ENCODE results near the gene BSCL2.
A peak's percentile ranks its signal among the peaks of the same experiment; 100 is the strongest.

The BSCL2 gene

DNA sequence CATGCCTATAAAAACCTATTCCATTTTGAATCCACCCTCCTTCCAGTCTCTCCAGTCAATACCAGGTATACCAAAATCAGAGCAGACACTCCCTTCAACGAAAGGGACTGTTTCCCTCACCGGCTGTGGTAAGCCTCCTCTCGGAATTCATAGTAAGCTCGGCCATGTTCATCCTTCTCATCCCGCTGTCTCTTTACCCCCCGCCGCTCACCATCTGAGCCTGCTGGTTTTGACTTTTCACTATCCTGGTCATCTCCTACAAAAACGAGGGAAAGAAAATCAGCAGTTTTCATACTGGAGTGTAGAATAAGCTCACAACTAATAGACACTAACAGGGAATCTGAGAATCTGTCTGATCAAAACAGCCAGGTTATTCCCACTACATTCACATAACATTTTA lies 16.9 kb upstream of the BSCL2 start:
- H3K27ac ChIP-seq (ENCODE audit: low read length), result no peak overlapping the region
- H3K79me2 ChIP-seq (ENCODE audit: low read length), result peaks cover 85% of the 10 kb centered on the region

GRCh38 chr11:62721994-62722393 lies 14.8 kb upstream of the BSCL2 start:
- no peaks in the 10 kb centered on the region for H3K9me3 ChIP-seq (replicated peaks; ENCODE audit: insufficient read depth, low read length)
- H3K4me2 ChIP-seq (ENCODE audit: low read depth, low read length), result no peak overlapping the region
- TF ChIP-seq EZH2phosphoT487 (IDR thresholded peaks at IDR 0.05; ENCODE audit: low read length) (no peak), CTCF (IDR thresholded peaks at IDR 0.05; ENCODE audit: low read length) (peak; percentile 18; the same call in 1 of the 2 replicates), EZH2 (optimal IDR thresholded peaks at IDR 0.05; ENCODE audit: low read depth, low read length) (no peak)
- peaks cover 10% of the 10 kb centered on the region; the same call in 1 of the 2 replicates for H4K20me1 ChIP-seq (ENCODE audit: insufficient read depth, low read length)
- H3K9me2 ChIP-seq (replicated peaks; ENCODE audit: insufficient read depth, low read length), result no peaks in the 10 kb centered on the region
- H3K4me3 ChIP-seq (ENCODE audit: low read length), result no peak overlapping the region
- no peak overlapping the region for H2AFZ ChIP-seq (ENCODE audit: low read length)
- no peak for DNase-seq
- H3K79me2 ChIP-seq (ENCODE audit: low read length), result peaks cover 97% of the 10 kb centered on the region
- peaks cover 44% of the 10 kb centered on the region for H3K36me3 ChIP-seq (replicated peaks; ENCODE audit: insufficient read depth, low read length)
- H3K27ac ChIP-seq (ENCODE audit: low read length), result no peak overlapping the region
- no peaks in the 10 kb centered on the region for H3K27me3 ChIP-seq (replicated peaks; ENCODE audit: insufficient read depth, low read length)
- peaks cover 39% of the 10 kb centered on the region for H3F3A ChIP-seq (ENCODE audit: insufficient read depth, low read length)
- no peak overlapping the region for H3K9ac ChIP-seq (ENCODE audit: low read length)
- H3K4me1 ChIP-seq (ENCODE audit: low read length), result peaks cover 19% of the 10 kb centered on the region

More for the DNA sequence above, 16.9 kb upstream of the BSCL2 start:
- Histone ChIP-seq H3K9me3 (replicated peaks; ENCODE audit: insufficient read depth, low read length) (no peaks in the 10 kb centered on the region), H3K36me3 (replicated peaks; ENCODE audit: insufficient read depth, low read length) (peaks cover 37% of the 10 kb centered on the region), H3F3A (ENCODE audit: insufficient read depth, low read length) (peaks cover 46% of the 10 kb centered on the region), H3K4me2 (ENCODE audit: low read depth, low read length) (peak overlapping the region; percentile 89), H3K27me3 (replicated peaks; ENCODE audit: insufficient read depth, low read length) (no peaks in the 10 kb centered on the region), H2AFZ (ENCODE audit: low read length) (no peak overlapping the region), H3K9ac (ENCODE audit: low read length) (peak overlapping the region; percentile 92; the same call in 1 of the 2 replicates), H3K4me3 (ENCODE audit: low read length) (peak overlapping the region; percentile 93), H3K9me2 (replicated peaks; ENCODE audit: insufficient read depth, low read length) (no peaks in the 10 kb centered on the region), H3K4me1 (ENCODE audit: low read length) (peaks cover 10% of the 10 kb centered on the region; the same call in 1 of the 2 replicates), H4K20me1 (ENCODE audit: insufficient read depth, low read length) (peaks cover 10% of the 10 kb centered on the region; the same call in 1 of the 2 replicates)
- no peak for TF ChIP-seq CTCF (IDR thresholded peaks at IDR 0.05; ENCODE audit: low read length)
- no peak for TF ChIP-seq EZH2phosphoT487 (IDR thresholded peaks at IDR 0.05; ENCODE audit: low read length)
- TF ChIP-seq EZH2 (optimal IDR thresholded peaks at IDR 0.05; ENCODE audit: low read depth, low read length), result no peak
- no peak for DNase-seq

DNA sequence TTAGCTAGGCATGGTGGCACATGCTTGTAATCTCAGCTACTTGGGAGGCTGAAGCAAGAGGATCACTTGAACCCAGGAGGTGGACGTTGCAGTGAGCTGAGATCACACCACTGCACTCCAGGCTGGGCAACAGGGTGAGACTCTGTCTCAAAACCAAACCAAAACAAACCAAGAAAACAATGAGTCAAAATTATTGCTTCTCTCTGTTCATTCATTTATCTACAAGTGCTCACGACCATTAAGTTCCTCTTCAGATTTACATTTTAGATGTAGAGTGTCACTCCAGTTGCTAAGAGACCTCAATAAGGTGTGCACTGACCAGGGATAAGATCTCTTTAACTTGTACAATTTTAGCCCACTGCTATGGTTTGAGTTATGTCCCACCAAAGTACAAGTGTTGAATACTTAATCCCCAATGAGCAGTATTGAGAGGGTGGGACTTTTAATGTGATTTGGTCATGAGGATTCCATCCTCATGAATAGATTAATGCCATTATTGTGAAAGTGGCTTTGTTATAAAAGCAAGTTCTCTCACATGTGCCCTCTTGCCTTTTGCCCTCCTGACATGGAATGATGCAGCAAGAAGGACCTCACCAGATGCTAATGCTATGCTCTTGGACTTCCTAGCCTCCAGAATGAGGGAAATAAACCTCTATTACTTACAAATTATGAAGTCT lies 12.2 kb upstream of the BSCL2 start:
- peaks cover 40% of the 10 kb centered on the region for H3K4me1 ChIP-seq (ENCODE audit: low read length)
- peaks cover 54% of the 10 kb centered on the region for H3K36me3 ChIP-seq (replicated peaks; ENCODE audit: insufficient read depth, low read length)
- no peak overlapping the region for H2AFZ ChIP-seq (ENCODE audit: low read length)
- peaks cover 98% of the 10 kb centered on the region for H3K79me2 ChIP-seq (ENCODE audit: low read length)
- peaks cover 53% of the 10 kb centered on the region for H3F3A ChIP-seq (ENCODE audit: insufficient read depth, low read length)
- no peak for TF ChIP-seq CTCF (IDR thresholded peaks at IDR 0.05; ENCODE audit: low read length)
- TF ChIP-seq EZH2 (optimal IDR thresholded peaks at IDR 0.05; ENCODE audit: low read depth, low read length), result no peak
- TF ChIP-seq EZH2phosphoT487 (IDR thresholded peaks at IDR 0.05; ENCODE audit: low read length), result no peak
- H3K9ac ChIP-seq (ENCODE audit: low read length), result no peak overlapping the region
- no peak overlapping the region for H3K27ac ChIP-seq (ENCODE audit: low read length)
- DNase-seq, result no peak
- H3K9me2 ChIP-seq (replicated peaks; ENCODE audit: insufficient read depth, low read length), result no peaks in the 10 kb centered on the region
- no peak overlapping the region for H3K4me2 ChIP-seq (ENCODE audit: low read depth, low read length)
- H4K20me1 ChIP-seq (ENCODE audit: insufficient read depth, low read length), result peaks cover 10% of the 10 kb centered on the region; the same call in 1 of the 2 replicates
- no peak overlapping the region for H3K4me3 ChIP-seq (ENCODE audit: low read length)
- H3K9me3 ChIP-seq (replicated peaks; ENCODE audit: insufficient read depth, low read length), result no peaks in the 10 kb centered on the region
- H3K27me3 ChIP-seq (replicated peaks; ENCODE audit: insufficient read depth, low read length), result no peaks in the 10 kb centered on the region

All from MM.1S (cell line).